Heart left ventricle (tissue), 13 donors: ENCODE data around the gene PAGE3.

Experiments used
- CTCF ChIP-seq, 12 donors: fragments of 200-600 bp; sonication (generic) in 4 of 12; IDR thresholded peaks; one replicate each; pipeline versions ENCODE4 v1.5.0 to v1.8.0; 2018 to 2022; ENCODE audit warnings: antibody characterized with exemption in 12 of 12, mild to moderate bottlenecking in 5 of 12
- POLR2A ChIP-seq, 2 donors: fragments of 450-650 bp; IDR thresholded peaks; one replicate each; pipeline ENCODE4 v1.6.1; 2017; ENCODE audit warnings: antibody characterized with exemption in 2 of 2, mild to moderate bottlenecking in 2 of 2, moderate library complexity in 2 of 2
- donor health status: ischemic (EF 13 %, LVEDD 7.1; RV severe dilation, severe dysfunction).
- donor health status: DM: no; HTN: yes; CAD: no.
- donor health status: DM: no; HTN: no; CAD: no.
- donor health status: ischemic (EF 25% LVEDD 6.9; RV normal size, moderate dysfunction).
- donor health status: ischemic (EF 25% LVEDD 5.7; RV mildly dilated, moderate dysfunction).
- donor health status: ischemic (EF 35%, LVEDD 5.7; RV mildly dilated, moderate dysfunction).
- donor health status: nonischemic (EF 11% LVEDD 7.7; RV severe dilation, severe dysfunction).
- donor health status: DM: yes; HTN: yes; CAD: no.
- donor health status: PGD.
- donor health status: ischemic (EF 29% LVEDD 5.4; RV normal size, mild dysfunction).
- donor health status: nonischemic (EF 23%, LVEDD 6.1; RV moderate dilation, normal function).

DNA sequence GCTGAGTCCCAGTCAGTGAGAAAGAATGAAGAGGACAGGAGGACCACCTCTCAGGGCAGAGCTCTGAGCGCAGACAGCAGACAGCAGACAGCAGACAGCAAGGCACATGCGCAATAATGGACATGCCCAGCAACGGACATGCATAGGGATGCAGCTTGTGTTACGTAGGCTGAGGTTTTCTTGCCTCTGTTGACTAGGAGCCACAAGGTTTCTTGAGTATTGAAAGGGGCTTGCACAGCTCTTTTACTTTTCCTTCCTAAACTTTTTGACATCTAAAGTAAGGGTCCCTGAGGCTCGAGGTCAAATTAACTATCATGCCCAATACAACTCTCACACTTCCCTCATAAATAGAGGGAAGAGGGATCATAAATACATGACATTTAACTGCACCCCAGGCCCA is at the start of gene PAGE3:
- no peak for TF ChIP-seq CTCF (IDR thresholded peaks at IDR 0.05)
- no peak for TF ChIP-seq POLR2A (IDR thresholded peaks at IDR 0.05)
